K562 (cell line): Measurements from ENCODE around the gene NSUN6. TPM values are rescaled to one million over a fixed set of nuclear protein-coding genes. Genes with fewer than 3 reads are reported as not detected.

ENCODE experiments used
- ATF2 ChIP-seq: sonication (generic); formaldehyde crosslinking; IDR thresholded peaks from 2 replicates; pipeline ENCODE4 v1.8.1; 2022; ENCODE audit warnings: missing genetic modification reagents
- CBX2 ChIP-seq: fragments of 200-600 bp; sonication (generic); IDR thresholded peaks from one replicate; pipeline ENCODE4 v1.6.1; 2012; ENCODE audit warnings: mild to moderate bottlenecking, low read length, inconsistent platforms; ENCODE audit not compliant: insufficient read depth, poor library complexity, severe bottlenecking
- HNRNPH1 ChIP-seq: fragments of 200-400 bp; formaldehyde crosslinking; optimal IDR thresholded peaks from 2 replicates; pipeline ENCODE3; 2017; ENCODE audit warnings: low read depth, mild to moderate bottlenecking, low read length, moderate library complexity
- MIER1 ChIP-seq: fragments of 450-650 bp; IDR thresholded peaks from 2 replicates; pipeline ENCODE4 v1.6.1; 2016; ENCODE audit warnings: antibody characterized with exemption, mild to moderate bottlenecking, low read depth
- NR2F6 ChIP-seq: fragments of 450-650 bp; formaldehyde crosslinking; IDR thresholded peaks from 2 replicates; pipeline ENCODE4 v1.4.0; 2020; ENCODE audit warnings: mild to moderate bottlenecking
- SP1 ChIP-seq: sonication (generic); formaldehyde crosslinking; IDR thresholded peaks from 2 replicates; pipeline ENCODE4 v1.8.1; 2022; ENCODE audit warnings: mild to moderate bottlenecking, missing genetic modification reagents
- STAT5B ChIP-seq: fragments of 250-450 bp; sonication (Bioruptor Pico); IDR thresholded peaks from 2 replicates; pipeline ENCODE4 v1.8.0; 2021; ENCODE audit warnings: mild to moderate bottlenecking, inconsistent platforms
- TSC22D4 ChIP-seq: fragments of 450-650 bp; IDR thresholded peaks from 2 replicates; pipeline ENCODE4 v1.6.1; 2016; ENCODE audit warnings: missing genetic modification characterization, missing biosample characterization, control low read depth
- ZBTB2 ChIP-seq: fragments of 450-650 bp; IDR thresholded peaks from 2 replicates; pipeline ENCODE4 v1.6.1; 2016; ENCODE audit warnings: antibody characterized with exemption
- ZFPM2 ChIP-seq: fragments of 250-450 bp; sonication (Bioruptor Pico); IDR thresholded peaks from 2 replicates; pipeline ENCODE4 v1.5.1; 2022; ENCODE audit warnings: mild to moderate bottlenecking
- ZNF589 ChIP-seq: fragments of 200-800 bp; sonication (Bioruptor generic); IDR thresholded peaks from 2 replicates; pipeline ENCODE4 v1.6.1; 2016; ENCODE audit warnings: low read depth, missing genetic modification characterization, missing compliant biosample characterization
- ZNF699 ChIP-seq: fragments of 250-450 bp; sonication (Bioruptor Pico); IDR thresholded peaks from 2 replicates; pipeline ENCODE4 v1.8.0; 2021; ENCODE audit warnings: mild to moderate bottlenecking, moderate library complexity; ENCODE audit not compliant: insufficient replicate concordance
- polyA plus RNA-seq, 8 experiments: library from polyadenylated mRNA; depleted of rRNA in 4 of 8; stranded (reverse) in 5 of 8; unstranded in 3 of 8; fragments of >200 nt; fragmentation: Nextera tagmentation in 2 of 8; fragmentation: Illumina TruSeq in 1 of 8; extraction: Ambion mirVana in 2 of 8; extraction: Trizol in 1 of 8; gene quantifications; 2 replicates each; pipeline versions ENCODE4 v1.2.1 to v1.2.3, GENCODE V29; 2011 to 2014; ENCODE audit warnings: inconsistent platforms in 1 of 8, missing spikeins in 1 of 8
- total RNA-seq, 7 experiments: library from RNA; depleted of rRNA in 6 of 7; stranded (reverse); fragments of >200 nt in 6 of 7; fragmentation: Illumina TruSeq in 2 of 7; extraction: Trizol in 2 of 7; gene quantifications; 2 replicates each; pipeline versions ENCODE4 v1.2.1 to v1.2.3, GENCODE V29; 2011 to 2021; ENCODE audit warnings: low replicate concordance in 1 of 7
- TF ChIP-seq, protein P1 (sequence below): fragments of 450-650 bp; formaldehyde crosslinking; IDR thresholded peaks from 2 replicates; pipeline ENCODE4 v1.4.0; 2020; ENCODE audit warnings: mild to moderate bottlenecking, moderate library complexity
- TF ChIP-seq, protein P2 (sequence below): IDR thresholded peaks from 2 replicates; pipeline ENCODE4 v1.6.1; 2014; ENCODE audit warnings: antibody characterized with exemption
- TF ChIP-seq, protein P3 (sequence below): fragments of 450-650 bp; formaldehyde crosslinking; IDR thresholded peaks from 2 replicates; pipeline ENCODE4 v1.4.0; 2022; ENCODE audit warnings: mild to moderate bottlenecking, moderate library complexity
- TF ChIP-seq, protein P4 (sequence below): fragments of 450-650 bp; formaldehyde crosslinking; IDR thresholded peaks from 2 replicates; pipeline ENCODE4 v1.4.0; 2020; ENCODE audit warnings: mild to moderate bottlenecking, mixed read lengths
- TF ChIP-seq, protein P5 (sequence below): IDR thresholded peaks from 2 replicates; pipeline ENCODE4 v1.6.1; 2016; ENCODE audit warnings: missing genetic modification characterization, missing compliant biosample characterization

NSUN6 gene
- total and polyA plus RNA-seq, 9 of the 15 experiments (the other 6 are each of a cell fraction or from before 2014, with no cell fraction given), result 12.5 to 33.1 (median 24.2) TPM

DNA sequence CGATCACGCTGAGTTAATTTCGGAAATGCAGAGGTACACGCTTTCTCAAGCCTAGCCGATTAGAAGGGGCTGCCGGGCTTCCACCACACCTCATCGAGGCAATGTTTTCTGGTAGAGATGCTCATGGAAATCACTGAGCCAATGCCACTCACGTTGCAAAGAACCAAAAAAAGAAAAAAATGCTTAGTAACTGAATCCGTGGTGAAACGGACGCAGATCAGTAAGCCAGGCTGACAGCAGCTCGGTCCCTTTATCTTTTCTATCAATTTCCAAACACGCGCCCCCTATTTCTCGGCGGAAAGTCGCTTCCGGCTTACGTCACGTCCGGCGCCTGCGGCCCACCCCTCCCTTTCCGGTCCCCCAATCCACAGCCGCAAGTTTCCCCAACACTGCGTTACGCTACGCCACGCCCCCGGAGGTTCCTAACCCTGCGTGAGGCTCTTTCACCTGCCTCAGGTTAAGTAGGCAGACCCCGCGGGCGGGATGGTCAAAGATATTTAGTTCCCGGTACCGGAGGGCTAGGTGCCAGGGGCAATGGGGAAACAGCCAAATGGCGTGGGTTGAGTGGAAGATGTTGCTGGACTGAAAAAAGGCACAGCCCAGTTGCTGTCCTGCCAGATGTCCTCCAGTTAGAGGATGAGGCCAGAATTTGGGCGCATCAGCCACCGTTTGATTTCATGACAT lies at the start of gene NSUN6 (continued):
- TF ChIP-seq, protein P1, sequence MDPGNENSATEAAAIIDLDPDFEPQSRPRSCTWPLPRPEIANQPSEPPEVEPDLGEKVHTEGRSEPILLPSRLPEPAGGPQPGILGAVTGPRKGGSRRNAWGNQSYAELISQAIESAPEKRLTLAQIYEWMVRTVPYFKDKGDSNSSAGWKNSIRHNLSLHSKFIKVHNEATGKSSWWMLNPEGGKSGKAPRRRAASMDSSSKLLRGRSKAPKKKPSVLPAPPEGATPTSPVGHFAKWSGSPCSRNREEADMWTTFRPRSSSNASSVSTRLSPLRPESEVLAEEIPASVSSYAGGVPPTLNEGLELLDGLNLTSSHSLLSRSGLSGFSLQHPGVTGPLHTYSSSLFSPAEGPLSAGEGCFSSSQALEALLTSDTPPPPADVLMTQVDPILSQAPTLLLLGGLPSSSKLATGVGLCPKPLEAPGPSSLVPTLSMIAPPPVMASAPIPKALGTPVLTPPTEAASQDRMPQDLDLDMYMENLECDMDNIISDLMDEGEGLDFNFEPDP (CRISPR knock-in tag), result no peak
- TF ChIP-seq, protein P2, sequence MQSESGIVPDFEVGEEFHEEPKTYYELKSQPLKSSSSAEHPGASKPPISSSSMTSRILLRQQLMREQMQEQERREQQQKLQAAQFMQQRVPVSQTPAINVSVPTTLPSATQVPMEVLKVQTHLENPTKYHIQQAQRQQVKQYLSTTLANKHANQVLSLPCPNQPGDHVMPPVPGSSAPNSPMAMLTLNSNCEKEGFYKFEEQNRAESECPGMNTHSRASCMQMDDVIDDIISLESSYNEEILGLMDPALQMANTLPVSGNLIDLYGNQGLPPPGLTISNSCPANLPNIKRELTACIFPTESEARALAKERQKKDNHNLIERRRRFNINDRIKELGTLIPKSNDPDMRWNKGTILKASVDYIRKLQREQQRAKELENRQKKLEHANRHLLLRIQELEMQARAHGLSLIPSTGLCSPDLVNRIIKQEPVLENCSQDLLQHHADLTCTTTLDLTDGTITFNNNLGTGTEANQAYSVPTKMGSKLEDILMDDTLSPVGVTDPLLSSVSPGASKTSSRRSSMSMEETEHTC, result no peak
- TF ChIP-seq ZBTB2 (peak; percentile 75; the same call in 1 of the 2 replicates), SP1 (CRISPR knock-in tag) (peak; percentile 71), ATF2 (CRISPR knock-in tag) (no peak), CBX2 (no peak), STAT5B (no peak), NR2F6 (CRISPR knock-in tag) (no peak), ZNF699 (CRISPR knock-in tag) (no peak), HNRNPH1 (no peak), MIER1 (no peak), ZFPM2 (CRISPR knock-in tag) (no peak), ZNF589 (no peak), TSC22D4 (tag) (no peak)
- TF ChIP-seq, protein P3, sequence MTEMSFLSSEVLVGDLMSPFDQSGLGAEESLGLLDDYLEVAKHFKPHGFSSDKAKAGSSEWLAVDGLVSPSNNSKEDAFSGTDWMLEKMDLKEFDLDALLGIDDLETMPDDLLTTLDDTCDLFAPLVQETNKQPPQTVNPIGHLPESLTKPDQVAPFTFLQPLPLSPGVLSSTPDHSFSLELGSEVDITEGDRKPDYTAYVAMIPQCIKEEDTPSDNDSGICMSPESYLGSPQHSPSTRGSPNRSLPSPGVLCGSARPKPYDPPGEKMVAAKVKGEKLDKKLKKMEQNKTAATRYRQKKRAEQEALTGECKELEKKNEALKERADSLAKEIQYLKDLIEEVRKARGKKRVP (CRISPR knock-in tag), result no peak
- TF ChIP-seq, protein P4, sequence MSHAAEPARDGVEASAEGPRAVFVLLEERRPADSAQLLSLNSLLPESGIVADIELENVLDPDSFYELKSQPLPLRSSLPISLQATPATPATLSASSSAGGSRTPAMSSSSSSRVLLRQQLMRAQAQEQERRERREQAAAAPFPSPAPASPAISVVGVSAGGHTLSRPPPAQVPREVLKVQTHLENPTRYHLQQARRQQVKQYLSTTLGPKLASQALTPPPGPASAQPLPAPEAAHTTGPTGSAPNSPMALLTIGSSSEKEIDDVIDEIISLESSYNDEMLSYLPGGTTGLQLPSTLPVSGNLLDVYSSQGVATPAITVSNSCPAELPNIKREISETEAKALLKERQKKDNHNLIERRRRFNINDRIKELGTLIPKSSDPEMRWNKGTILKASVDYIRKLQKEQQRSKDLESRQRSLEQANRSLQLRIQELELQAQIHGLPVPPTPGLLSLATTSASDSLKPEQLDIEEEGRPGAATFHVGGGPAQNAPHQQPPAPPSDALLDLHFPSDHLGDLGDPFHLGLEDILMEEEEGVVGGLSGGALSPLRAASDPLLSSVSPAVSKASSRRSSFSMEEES (CRISPR knock-in tag), result no peak
- TF ChIP-seq, protein P5, sequence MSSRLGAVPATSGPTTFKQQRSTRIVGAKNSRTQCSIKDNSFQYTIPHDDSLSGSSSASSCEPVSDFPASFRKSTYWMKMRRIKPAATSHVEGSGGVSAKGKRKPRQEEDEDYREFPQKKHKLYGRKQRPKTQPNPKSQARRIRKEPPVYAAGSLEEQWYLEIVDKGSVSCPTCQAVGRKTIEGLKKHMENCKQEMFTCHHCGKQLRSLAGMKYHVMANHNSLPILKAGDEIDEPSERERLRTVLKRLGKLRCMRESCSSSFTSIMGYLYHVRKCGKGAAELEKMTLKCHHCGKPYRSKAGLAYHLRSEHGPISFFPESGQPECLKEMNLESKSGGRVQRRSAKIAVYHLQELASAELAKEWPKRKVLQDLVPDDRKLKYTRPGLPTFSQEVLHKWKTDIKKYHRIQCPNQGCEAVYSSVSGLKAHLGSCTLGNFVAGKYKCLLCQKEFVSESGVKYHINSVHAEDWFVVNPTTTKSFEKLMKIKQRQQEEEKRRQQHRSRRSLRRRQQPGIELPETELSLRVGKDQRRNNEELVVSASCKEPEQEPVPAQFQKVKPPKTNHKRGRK (tag), result no peak
